Activated CD8-positive, alpha-beta memory T cell treated with anti-CD3 and anti-CD28 coated beads for 48 hours (primary cell): Measurements from ENCODE around the gene ZBTB25.

Source experiments
- DNase-seq, 3 experiments: peaks; one replicate each; pipeline ENCODE4 v3.0.0-alpha.2; 2020; ENCODE audit warnings: low read depth in 2 of 3, low spot score in 2 of 3

The ZBTB25 gene

DNA sequence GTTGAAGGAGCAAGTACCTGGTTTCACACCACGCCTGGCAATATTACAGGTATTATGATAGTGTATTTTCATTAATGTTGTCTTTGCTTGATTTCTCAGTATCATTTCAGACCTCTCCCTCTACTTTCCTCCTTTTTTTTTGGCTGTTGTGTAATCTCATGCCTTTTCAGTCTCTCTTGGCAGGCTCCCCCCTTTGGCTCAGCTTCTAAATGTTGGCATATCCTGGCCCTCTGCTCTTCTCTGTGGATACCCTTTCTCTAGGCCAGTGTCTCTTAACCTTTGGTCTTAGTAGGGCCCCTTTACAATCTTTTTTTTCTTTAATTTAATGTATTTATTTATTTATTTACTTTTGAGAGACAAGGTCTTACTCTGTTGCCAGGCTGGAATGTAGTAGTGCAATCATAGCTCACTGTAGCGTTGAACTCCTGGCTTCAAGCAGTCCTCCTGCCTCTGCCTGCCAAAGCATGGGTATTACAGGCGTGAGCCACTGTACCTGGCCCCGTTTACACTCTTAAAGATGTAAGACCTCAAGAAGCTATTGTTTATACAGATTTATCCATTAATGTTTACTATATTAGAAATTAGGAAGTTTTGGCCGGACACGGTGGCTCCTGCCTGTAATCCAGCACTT, 102.7 kb downstream of the ZBTB25 start:
- DNase-seq = no peak
